HEK293T (cell line): ENCODE measurements around the gene YARS1.

Experiments used
- ELF4 ChIP-seq: fragments of 450-650 bp; IDR thresholded peaks from 2 replicates; pipeline ENCODE4 v1.6.1; 2017; ENCODE audit warnings: antibody characterized with exemption
- FOXA1 ChIP-seq: fragments of 450-650 bp; IDR thresholded peaks from 2 replicates; pipeline ENCODE4 v1.6.1; 2016; ENCODE audit warnings: mild to moderate bottlenecking
- FOXM1 ChIP-seq: fragments of 450-650 bp; IDR thresholded peaks from 2 replicates; pipeline ENCODE4 v1.6.1; 2017; ENCODE audit warnings: mild to moderate bottlenecking, borderline replicate concordance
- HDGF ChIP-seq: fragments of 450-650 bp; IDR thresholded peaks from 2 replicates; pipeline ENCODE4 v1.6.1; 2017; ENCODE audit warnings: antibody characterized with exemption, borderline replicate concordance
- LEF1 ChIP-seq: fragments of 450-650 bp; IDR thresholded peaks from 2 replicates; pipeline ENCODE4 v1.6.1; 2017; ENCODE audit warnings: mild to moderate bottlenecking, borderline replicate concordance
- NFRKB ChIP-seq: fragments of 450-650 bp; IDR thresholded peaks from 2 replicates; pipeline ENCODE4 v1.6.1; 2016; ENCODE audit warnings: mild to moderate bottlenecking, moderate library complexity
- SP1 ChIP-seq: fragments of 450-650 bp; IDR thresholded peaks from 2 replicates; pipeline ENCODE4 v1.6.1; 2017

DNA sequence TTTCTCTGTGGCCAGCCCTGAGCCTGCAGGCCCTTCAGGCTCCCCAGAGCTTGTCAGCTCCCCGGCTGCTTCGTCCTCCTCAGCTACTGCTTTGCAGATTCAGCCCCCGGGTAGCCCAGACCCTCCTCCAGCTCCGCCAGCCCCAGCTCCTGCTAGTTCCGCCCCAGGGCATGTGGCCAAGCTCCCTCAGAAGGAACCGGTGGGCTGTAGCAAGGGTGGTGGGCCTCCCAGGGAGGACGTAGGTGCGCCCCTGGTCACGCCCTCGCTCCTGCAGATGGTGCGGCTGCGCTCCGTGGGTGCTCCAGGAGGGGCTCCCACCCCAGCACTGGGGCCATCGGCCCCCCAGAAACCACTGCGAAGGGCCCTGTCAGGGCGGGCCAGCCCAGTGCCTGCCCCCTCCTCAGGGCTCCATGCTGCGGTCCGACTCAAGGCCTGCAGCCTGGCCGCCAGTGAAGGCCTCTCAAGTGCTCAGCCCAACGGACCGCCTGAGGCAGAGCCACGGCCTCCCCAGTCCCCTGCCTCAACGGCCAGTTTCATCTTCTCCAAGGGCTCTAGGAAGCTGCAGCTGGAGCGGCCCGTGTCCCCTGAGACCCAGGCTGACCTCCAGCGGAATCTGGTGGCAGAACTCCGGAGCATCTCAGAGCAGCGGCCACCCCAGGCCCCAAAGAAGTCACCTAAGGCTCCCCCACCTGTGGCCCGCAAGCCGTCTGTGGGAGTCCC is 45.4 kb downstream of the YARS1 start:
- no peak for TF ChIP-seq FOXM1
- TF ChIP-seq SP1, result no peak
- TF ChIP-seq HDGF, result no peak
- TF ChIP-seq FOXA1, result no peak
- no peak for TF ChIP-seq NFRKB
- no peak for TF ChIP-seq ELF4
- TF ChIP-seq LEF1, result no peak
